ENCODE results near the gene ZWILCH.
"Not testable (repeated sequence)": the region's sequence is repeated elsewhere in the genome, so short reads cannot be mapped to it uniquely, and the experiment has no call there.

The ZWILCH gene

GRCh38 chr15:66462627-66463026, 42.5 kb upstream of the ZWILCH start:
- H3K27me3 ChIP-seq, result no peaks in the 10 kb centered on the region
- no peaks in the 10 kb centered on the region for H3K9me3 ChIP-seq
- no peak for TF ChIP-seq CTCF (IDR thresholded peaks at IDR 0.05)
- no peak overlapping the region for H3K27ac ChIP-seq
- H3K36me3 ChIP-seq, result peaks cover 20% of the 10 kb centered on the region
- no peak overlapping the region for H3K4me3 ChIP-seq (ENCODE audit: low read depth in 1 of 2, low read length in 1 of 2)
- H3K4me1 ChIP-seq (ENCODE audit: control insufficient read depth in 1 of 2, insufficient read depth in 1 of 2, low read depth in 1 of 2, low read length in 1 of 2), result no peaks in the 10 kb centered on the region

- peaks cover 19% of the 10 kb centered on the region for H3K36me3 ChIP-seq
- not testable (repeated sequence) for H3K27me3 ChIP-seq; H3K9me3 ChIP-seq; H3K4me3 ChIP-seq (ENCODE audit: low read depth in 1 of 2, low read length in 1 of 2); H3K4me1 ChIP-seq (ENCODE audit: control insufficient read depth in 1 of 2, insufficient read depth in 1 of 2, low read depth in 1 of 2, low read length in 1 of 2); H3K27ac ChIP-seq
These were observed 39.8 kb upstream of the ZWILCH start for GRCh38 chr15:66465294-66465693.

- not testable (repeated sequence) for H3K9me3 ChIP-seq; H3K27me3 ChIP-seq; H3K27ac ChIP-seq; H3K4me1 ChIP-seq (ENCODE audit: control insufficient read depth in 1 of 2, insufficient read depth in 1 of 2, low read depth in 1 of 2, low read length in 1 of 2); H3K4me3 ChIP-seq (ENCODE audit: low read depth in 1 of 2, low read length in 1 of 2)
- H3K36me3 ChIP-seq, result peaks cover 19% of the 10 kb centered on the region
These were observed 37.7 kb upstream of the ZWILCH start for GRCh38 chr15:66467162-66468040.

- H3K27ac ChIP-seq; H3K27me3 ChIP-seq; H3K9me3 ChIP-seq; H3K36me3 ChIP-seq; H3K4me3 ChIP-seq (ENCODE audit: low read depth in 1 of 2, low read length in 1 of 2); H3K4me1 ChIP-seq (ENCODE audit: control insufficient read depth in 1 of 2, insufficient read depth in 1 of 2, low read depth in 1 of 2, low read length in 1 of 2): not testable (repeated sequence)
These were observed 34.3 kb upstream of the ZWILCH start for GRCh38 chr15:66470825-66471224.

GRCh38 chr15:66472176-66472999, 32.7 kb upstream of the ZWILCH start:
- H3K9me3 ChIP-seq, result no peaks in the 10 kb centered on the region
- H3K36me3 ChIP-seq, result peaks cover 11% of the 10 kb centered on the region
- H3K4me1 ChIP-seq (ENCODE audit: control insufficient read depth in 1 of 2, insufficient read depth in 1 of 2, low read depth in 1 of 2, low read length in 1 of 2), result no peaks in the 10 kb centered on the region
- no peak overlapping the region for H3K27ac ChIP-seq
- H3K27me3 ChIP-seq, result no peaks in the 10 kb centered on the region
- no peak overlapping the region for H3K4me3 ChIP-seq (ENCODE audit: low read depth in 1 of 2, low read length in 1 of 2)
- TF ChIP-seq CTCF (IDR thresholded peaks at IDR 0.05), result no peak

- Histone ChIP-seq H3K36me3 (peaks cover 11% of the 10 kb centered on the region), H3K4me1 (ENCODE audit: control insufficient read depth in 1 of 2, insufficient read depth in 1 of 2, low read depth in 1 of 2, low read length in 1 of 2) (no peaks in the 10 kb centered on the region), H3K27ac (no peak overlapping the region), H3K4me3 (ENCODE audit: low read depth in 1 of 2, low read length in 1 of 2) (no peak overlapping the region), H3K27me3 (no peaks in the 10 kb centered on the region), H3K9me3 (no peaks in the 10 kb centered on the region)
- TF ChIP-seq CTCF (IDR thresholded peaks at IDR 0.05), result no peak
These were observed 31.0 kb upstream of the ZWILCH start for GRCh38 chr15:66474135-66474534.

GRCh38 chr15:66474963-66475362, 30.2 kb upstream of the ZWILCH start:
- no peak for TF ChIP-seq CTCF (IDR thresholded peaks at IDR 0.05)
- H3K36me3 ChIP-seq, result peaks cover 11% of the 10 kb centered on the region

More at GRCh38 chr15:66474963-66475362, 30.2 kb upstream of the ZWILCH start:
- H3K4me3 ChIP-seq (ENCODE audit: low read depth in 1 of 2, low read length in 1 of 2), result no peak overlapping the region
- no peaks in the 10 kb centered on the region for H3K4me1 ChIP-seq (ENCODE audit: control insufficient read depth in 1 of 2, insufficient read depth in 1 of 2, low read depth in 1 of 2, low read length in 1 of 2)
- no peaks in the 10 kb centered on the region for H3K9me3 ChIP-seq
- H3K27me3 ChIP-seq, result no peaks in the 10 kb centered on the region
- no peak overlapping the region for H3K27ac ChIP-seq
